ENCODE measurements around the gene MYBPC2.

DNA sequence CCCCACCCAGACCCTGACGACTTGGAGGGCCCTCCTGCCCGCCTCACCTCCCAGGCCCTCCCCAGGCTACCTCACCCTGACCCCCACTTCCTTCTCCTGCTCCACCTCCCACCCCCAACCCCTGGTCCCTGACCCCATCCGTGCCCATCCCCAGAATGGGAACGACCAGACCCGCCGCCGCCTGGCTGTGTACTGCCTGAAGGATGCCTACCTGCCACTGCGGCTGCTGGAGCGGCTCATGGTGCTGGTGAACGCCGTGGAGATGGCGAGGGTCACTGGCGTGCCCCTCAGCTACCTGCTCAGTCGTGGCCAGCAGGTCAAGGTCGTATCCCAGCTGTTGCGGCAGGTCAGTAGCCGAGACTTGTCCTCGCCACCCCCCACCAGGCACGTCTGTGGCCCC is 25.9 kb upstream of the MYBPC2 start:
- TF ChIP-seq YY1 (IDR thresholded peaks at IDR 0.05; ENCODE audit: insufficient read depth, insufficient read length) = no peak
- TF ChIP-seq SUZ12 (IDR thresholded peaks at IDR 0.05; ENCODE audit: extremely low read depth, insufficient read depth, insufficient read length) = no peak

All from NT2/D1 (cell line).